ENCODE results near the gene SMKR1. TPM values are rescaled to one million over a fixed set of nuclear protein-coding genes. Genes with fewer than 3 reads are reported as not detected.
"Not testable (repeated sequence)": the region's sequence is repeated elsewhere in the genome, so short reads cannot be mapped to it uniquely, and the experiment has no call there.

SMKR1 gene
- total and polyA plus RNA-seq, 9 donors = 0.26 to 0.49 (median 0.39) TPM; not detected in 5

- 94% methylated on average over 2 of the region's 4 CpGs for WGBS (ENCODE audit: insufficient coverage)
Measured at GRCh38 chr7:129464194-129464593, 38.1 kb upstream of the SMKR1 start.

GRCh38 chr7:129465080-129465479 is 37.3 kb upstream of the SMKR1 start:
- DNase-seq = no peak
- Histone ChIP-seq H3K27ac (ENCODE audit: low read length) (no peak overlapping the region), H3K4me3 (ENCODE audit: low read length) (no peak overlapping the region), H3K4me1 (ENCODE audit: control insufficient read depth, insufficient read depth, low read length) (peaks cover 11% of the 10 kb centered on the region), H3K27me3 (ENCODE audit: control insufficient read depth, insufficient read depth, low read length) (no peaks in the 10 kb centered on the region), H3K36me3 (ENCODE audit: control insufficient read depth, insufficient read depth, low read length) (peaks cover 12% of the 10 kb centered on the region), H3K9me3 (replicated peaks; ENCODE audit: control insufficient read depth, low read depth, low read length) (no peaks in the 10 kb centered on the region)
- no CpG with 5 or more reads among the region's 2 CpGs for WGBS (ENCODE audit: insufficient coverage)

More at GRCh38 chr7:129464194-129464593, 38.1 kb upstream of the SMKR1 start:
- no peak for DNase-seq
- Histone ChIP-seq H3K36me3 (ENCODE audit: control insufficient read depth, insufficient read depth, low read length) (peaks cover 15% of the 10 kb centered on the region), H3K4me1 (ENCODE audit: control insufficient read depth, insufficient read depth, low read length) (peaks cover 11% of the 10 kb centered on the region), H3K27me3 (ENCODE audit: control insufficient read depth, insufficient read depth, low read length) (no peaks in the 10 kb centered on the region), H3K4me3 (ENCODE audit: low read length) (no peak overlapping the region), H3K9me3 (replicated peaks; ENCODE audit: control insufficient read depth, low read depth, low read length) (no peaks in the 10 kb centered on the region), H3K27ac (ENCODE audit: low read length) (no peak overlapping the region)

DNA sequence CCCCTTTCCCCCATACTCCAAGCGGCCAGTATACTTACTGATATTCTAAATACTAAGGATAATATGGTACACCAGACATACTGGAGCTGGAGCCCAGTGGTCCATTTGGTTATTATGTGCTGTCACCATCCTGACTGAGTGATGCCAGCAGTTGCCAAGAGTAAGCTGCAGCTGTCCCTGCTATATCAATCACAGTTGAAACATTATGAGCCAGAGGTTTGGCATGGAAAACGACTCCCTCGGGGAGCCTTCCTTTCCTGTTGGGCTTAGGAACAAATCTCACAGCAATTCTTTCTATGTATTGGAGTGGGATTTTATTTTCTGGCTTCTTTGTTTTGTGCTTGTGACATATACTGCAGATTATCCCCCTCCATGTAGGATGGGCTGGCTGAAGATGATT is 35.5 kb upstream of the SMKR1 start:
- no CpG with 5 or more reads among the region's 3 CpGs for WGBS (ENCODE audit: insufficient coverage)
- DNase-seq = peak; percentile 77
- no peak overlapping the region for H3K4me3 ChIP-seq (ENCODE audit: low read length)
- H3K27me3 ChIP-seq (ENCODE audit: control insufficient read depth, insufficient read depth, low read length) = no peaks in the 10 kb centered on the region
- no peak overlapping the region for H3K27ac ChIP-seq (ENCODE audit: low read length)
- peaks cover 11% of the 10 kb centered on the region for H3K4me1 ChIP-seq (ENCODE audit: control insufficient read depth, insufficient read depth, low read length)
- peaks cover 10% of the 10 kb centered on the region for H3K36me3 ChIP-seq (ENCODE audit: control insufficient read depth, insufficient read depth, low read length)
- H3K9me3 ChIP-seq (replicated peaks; ENCODE audit: control insufficient read depth, low read depth, low read length) = no peaks in the 10 kb centered on the region

GRCh38 chr7:129468087-129468486 is 34.2 kb upstream of the SMKR1 start:
- Histone ChIP-seq H3K27me3 (ENCODE audit: control insufficient read depth, insufficient read depth, low read length) (no peaks in the 10 kb centered on the region), H3K4me1 (ENCODE audit: control insufficient read depth, insufficient read depth, low read length) (peaks cover 11% of the 10 kb centered on the region), H3K4me3 (ENCODE audit: low read length) (no peak overlapping the region), H3K36me3 (ENCODE audit: control insufficient read depth, insufficient read depth, low read length) (peaks cover 5% of the 10 kb centered on the region), H3K9me3 (replicated peaks; ENCODE audit: control insufficient read depth, low read depth, low read length) (no peaks in the 10 kb centered on the region), H3K27ac (ENCODE audit: low read length) (no peak overlapping the region)
- no peak for DNase-seq
- WGBS (ENCODE audit: insufficient coverage) = no CpG with 5 or more reads among the region's 1 CpG

DNA sequence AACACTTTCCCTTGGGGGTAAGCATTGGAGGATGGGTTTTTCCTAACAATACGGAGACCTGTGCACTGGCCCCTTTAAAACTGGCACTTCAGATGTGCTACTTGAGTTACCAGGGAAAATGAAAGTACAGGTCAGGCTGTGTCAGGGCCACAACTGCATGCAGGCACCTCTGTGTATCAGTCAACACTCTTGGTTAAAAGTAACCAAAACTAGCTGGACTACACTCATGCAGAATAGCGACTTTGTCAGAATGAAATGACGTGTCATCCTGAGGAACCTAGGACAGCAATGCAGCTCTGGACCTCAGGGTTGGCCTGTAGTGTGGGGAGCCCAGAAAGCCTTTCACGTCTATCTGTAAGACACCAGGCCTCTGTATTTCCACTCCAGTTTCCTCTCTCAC is 33.8 kb upstream of the SMKR1 start:
- no peaks in the 10 kb centered on the region for H3K9me3 ChIP-seq (replicated peaks; ENCODE audit: control insufficient read depth, low read depth, low read length)
- H3K4me3 ChIP-seq (ENCODE audit: low read length) = no peak overlapping the region
- H3K27me3 ChIP-seq (ENCODE audit: control insufficient read depth, insufficient read depth, low read length) = no peaks in the 10 kb centered on the region
- DNase-seq = no peak
- H3K4me1 ChIP-seq (ENCODE audit: control insufficient read depth, insufficient read depth, low read length) = peaks cover 11% of the 10 kb centered on the region
- 66% methylated on average over 2 of the region's 4 CpGs for WGBS (ENCODE audit: insufficient coverage)
- H3K36me3 ChIP-seq (ENCODE audit: control insufficient read depth, insufficient read depth, low read length) = peaks cover 4% of the 10 kb centered on the region
- H3K27ac ChIP-seq (ENCODE audit: low read length) = no peak overlapping the region

DNA sequence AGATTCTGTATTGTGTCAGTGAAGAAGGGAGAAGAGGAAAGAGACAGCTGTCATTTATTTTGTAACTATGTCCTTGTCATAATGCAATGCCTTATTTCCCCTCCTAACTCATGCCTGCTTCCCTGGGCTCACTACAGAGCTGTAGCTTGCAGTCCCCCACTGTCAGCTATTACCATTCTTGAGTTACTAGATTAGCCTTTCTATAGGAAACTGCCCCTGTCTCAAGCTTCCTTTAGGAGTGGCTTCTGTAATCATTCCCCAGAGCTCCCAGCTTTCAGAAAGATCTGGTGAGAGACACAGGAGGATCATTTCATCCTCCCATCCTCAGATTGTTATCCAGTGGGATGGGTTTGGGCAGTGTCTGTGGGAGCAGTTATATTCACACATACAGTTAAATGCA is 32.4 kb upstream of the SMKR1 start:
- Histone ChIP-seq H3K27me3 (ENCODE audit: control insufficient read depth, insufficient read depth, low read length) (no peaks in the 10 kb centered on the region), H3K36me3 (ENCODE audit: control insufficient read depth, insufficient read depth, low read length) (no peaks in the 10 kb centered on the region), H3K4me3 (ENCODE audit: low read length) (no peak overlapping the region), H3K9me3 (replicated peaks; ENCODE audit: control insufficient read depth, low read depth, low read length) (no peaks in the 10 kb centered on the region), H3K27ac (ENCODE audit: low read length) (no peak overlapping the region), H3K4me1 (ENCODE audit: control insufficient read depth, insufficient read depth, low read length) (peaks cover 11% of the 10 kb centered on the region)
- DNase-seq = no peak

GRCh38 chr7:129470411-129470810 is 31.9 kb upstream of the SMKR1 start:
- no peak for DNase-seq
- Histone ChIP-seq H3K36me3 (ENCODE audit: control insufficient read depth, insufficient read depth, low read length) (no peaks in the 10 kb centered on the region), H3K4me1 (ENCODE audit: control insufficient read depth, insufficient read depth, low read length) (peaks cover 11% of the 10 kb centered on the region), H3K27ac (ENCODE audit: low read length) (no peak overlapping the region), H3K27me3 (ENCODE audit: control insufficient read depth, insufficient read depth, low read length) (no peaks in the 10 kb centered on the region), H3K4me3 (ENCODE audit: low read length) (no peak overlapping the region), H3K9me3 (replicated peaks; ENCODE audit: control insufficient read depth, low read depth, low read length) (no peaks in the 10 kb centered on the region)
- WGBS (ENCODE audit: insufficient coverage) = 100% methylated on average over 1 of the region's 1 CpG

GRCh38 chr7:129471402-129471827 is 30.9 kb upstream of the SMKR1 start:
- H3K27me3 ChIP-seq (ENCODE audit: control insufficient read depth, insufficient read depth, low read length) = no peaks in the 10 kb centered on the region
- no peak overlapping the region for H3K27ac ChIP-seq (ENCODE audit: low read length)
- peaks cover 4% of the 10 kb centered on the region for H3K4me1 ChIP-seq (ENCODE audit: control insufficient read depth, insufficient read depth, low read length)
- no peak for DNase-seq
- H3K36me3 ChIP-seq (ENCODE audit: control insufficient read depth, insufficient read depth, low read length) = no peaks in the 10 kb centered on the region
- no peaks in the 10 kb centered on the region for H3K9me3 ChIP-seq (replicated peaks; ENCODE audit: control insufficient read depth, low read depth, low read length)
- no peak overlapping the region for H3K4me3 ChIP-seq (ENCODE audit: low read length)

GRCh38 chr7:129475931-129476330 is 26.4 kb upstream of the SMKR1 start:
- not testable (repeated sequence) for DNase-seq; H3K27ac ChIP-seq (ENCODE audit: low read length); H3K27me3 ChIP-seq (ENCODE audit: control insufficient read depth, insufficient read depth, low read length); H3K4me1 ChIP-seq (ENCODE audit: control insufficient read depth, insufficient read depth, low read length); H3K4me3 ChIP-seq (ENCODE audit: low read length); H3K9me3 ChIP-seq (replicated peaks; ENCODE audit: control insufficient read depth, low read depth, low read length); H3K36me3 ChIP-seq (ENCODE audit: control insufficient read depth, insufficient read depth, low read length)
- WGBS (ENCODE audit: insufficient coverage) = no CpG with 5 or more reads among the region's 27 CpGs

DNA sequence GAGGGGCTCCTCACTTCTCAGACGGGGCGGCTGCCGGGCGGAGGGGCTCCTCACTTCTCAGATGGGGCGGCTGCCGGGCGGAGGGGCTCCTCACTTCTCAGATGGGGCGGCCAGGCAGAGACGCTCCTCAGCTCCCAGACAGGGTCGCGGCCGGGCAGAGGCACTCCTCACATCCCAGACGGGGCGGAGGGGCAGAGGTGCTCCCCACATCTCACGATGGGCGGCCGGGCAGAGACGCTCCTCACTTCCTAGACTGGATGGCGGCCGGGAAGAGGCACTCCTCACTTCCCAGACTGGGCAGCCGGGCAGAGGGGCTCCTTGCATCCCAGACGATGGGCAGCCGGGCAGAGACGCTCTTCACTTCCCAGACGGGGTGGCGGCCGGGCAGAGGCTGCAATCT is 25.9 kb upstream of the SMKR1 start:
- not testable (repeated sequence) for H3K9me3 ChIP-seq (replicated peaks; ENCODE audit: control insufficient read depth, low read depth, low read length); H3K36me3 ChIP-seq (ENCODE audit: control insufficient read depth, insufficient read depth, low read length); DNase-seq; H3K4me1 ChIP-seq (ENCODE audit: control insufficient read depth, insufficient read depth, low read length); H3K27me3 ChIP-seq (ENCODE audit: control insufficient read depth, insufficient read depth, low read length); H3K4me3 ChIP-seq (ENCODE audit: low read length); H3K27ac ChIP-seq (ENCODE audit: low read length)
- WGBS (ENCODE audit: insufficient coverage) = 97% methylated on average over 12 of the region's 27 CpGs

DNA sequence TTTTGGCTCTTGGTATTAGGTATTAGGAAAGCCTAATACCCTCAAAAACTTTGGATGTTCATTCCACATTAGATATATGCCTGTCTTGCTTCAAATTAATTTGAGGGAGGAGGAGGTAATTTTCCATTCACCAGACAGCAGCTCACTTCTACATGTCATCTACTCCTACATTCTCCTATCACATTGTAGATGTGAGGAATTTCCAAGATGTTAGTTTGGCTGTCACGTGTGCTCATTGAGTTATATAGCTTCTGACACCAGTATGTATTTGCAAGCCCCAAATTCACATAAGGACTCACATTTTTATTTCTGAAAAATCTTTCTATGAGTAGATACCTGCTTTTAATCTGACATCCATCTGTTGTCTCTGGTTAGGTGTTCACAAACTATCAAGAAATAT is 22.5 kb upstream of the SMKR1 start:
- Histone ChIP-seq H3K27ac (ENCODE audit: low read length) (no peak overlapping the region), H3K36me3 (ENCODE audit: control insufficient read depth, insufficient read depth, low read length) (no peaks in the 10 kb centered on the region), H3K9me3 (replicated peaks; ENCODE audit: control insufficient read depth, low read depth, low read length) (no peaks in the 10 kb centered on the region), H3K27me3 (ENCODE audit: control insufficient read depth, insufficient read depth, low read length) (no peaks in the 10 kb centered on the region), H3K4me1 (ENCODE audit: control insufficient read depth, insufficient read depth, low read length) (no peaks in the 10 kb centered on the region), H3K4me3 (ENCODE audit: low read length) (no peak overlapping the region)
- no CpG with 5 or more reads among the region's 1 CpG for WGBS (ENCODE audit: insufficient coverage)
- DNase-seq = no peak

All from muscle of leg (tissue), 11 donors.